Right ventricle myocardium inferior (tissue), 1 donor: ENCODE measurements around the gene DDX1. TPM values are rescaled to one million over a fixed set of nuclear protein-coding genes. Genes with fewer than 3 reads are reported as not detected.

Source experiments
- ATAC-seq: fragments of 200-7000 bp; cut with Tn5 transposase; one replicate; pipeline ENCODE4 v1.9.1; 2020; ENCODE audit warnings: mild to moderate bottlenecking, moderate library complexity
- DNase-seq: peaks from one replicate; pipeline ENCODE4 v3.0.0; 2021; ENCODE audit errors: missing footprints
- intact Hi-C: fragments of 100-400 bp; cut with DNase I; formaldehyde crosslinking; loops from one replicate; pipeline ENCODE4 v1.11.0; 2022
- total RNA-seq: library from RNA; stranded (reverse); fragmentation: NEBNext Ultra II Directional; extraction: Animal tissue kit (Norgen Biotek cat#: 25700); gene quantifications from one replicate; pipeline ENCODE4 v1.2.1, GENCODE V29; 2021
- donor health status: DM: no; HTN: yes; CAD: no; lungs with severe emphysema.

DDX1 gene
- total RNA-seq, 1 donor from 2014 or later = 142 TPM

DNA sequence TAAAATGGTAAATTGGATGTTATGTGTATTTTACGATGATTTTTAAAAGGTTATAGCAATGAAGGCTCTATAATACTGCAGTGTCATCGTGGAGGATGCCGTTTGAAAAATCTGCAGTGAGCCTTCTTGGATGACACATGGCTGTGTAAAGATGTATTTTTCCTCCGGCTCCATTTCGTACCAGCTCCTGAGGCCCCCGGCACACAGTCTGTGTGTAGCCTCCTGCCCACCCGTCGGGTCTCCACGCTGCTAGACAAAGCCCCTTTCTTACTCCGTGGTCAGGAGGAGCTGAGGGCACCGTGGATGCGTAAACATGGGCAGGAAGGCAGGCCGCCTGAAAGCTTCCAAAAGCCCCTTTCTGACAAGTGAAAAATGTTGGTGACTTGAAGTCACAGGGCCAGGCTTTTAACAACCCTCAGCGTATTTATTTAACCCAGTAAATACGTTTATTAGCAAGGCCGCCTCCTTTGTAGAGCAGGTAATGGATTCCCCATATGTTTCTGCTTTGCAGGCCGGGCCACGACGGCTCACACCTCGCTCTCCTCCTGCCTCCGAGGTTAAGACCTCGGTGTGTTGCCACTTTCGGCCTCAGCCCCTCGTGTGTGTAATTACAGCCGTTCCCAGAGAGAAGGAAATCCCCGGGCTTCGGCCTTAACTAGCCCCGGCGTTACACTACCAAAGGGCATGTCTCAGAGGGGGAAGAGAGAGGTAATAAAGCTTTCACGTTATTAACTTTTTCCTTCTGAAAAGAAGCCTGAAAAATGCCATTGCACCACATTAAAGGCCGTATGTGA lies 72.8 kb downstream of the DDX1 start:
- intact Hi-C loops = no loop called here
- no peak for DNase-seq
- ATAC-seq = no peak

DNA sequence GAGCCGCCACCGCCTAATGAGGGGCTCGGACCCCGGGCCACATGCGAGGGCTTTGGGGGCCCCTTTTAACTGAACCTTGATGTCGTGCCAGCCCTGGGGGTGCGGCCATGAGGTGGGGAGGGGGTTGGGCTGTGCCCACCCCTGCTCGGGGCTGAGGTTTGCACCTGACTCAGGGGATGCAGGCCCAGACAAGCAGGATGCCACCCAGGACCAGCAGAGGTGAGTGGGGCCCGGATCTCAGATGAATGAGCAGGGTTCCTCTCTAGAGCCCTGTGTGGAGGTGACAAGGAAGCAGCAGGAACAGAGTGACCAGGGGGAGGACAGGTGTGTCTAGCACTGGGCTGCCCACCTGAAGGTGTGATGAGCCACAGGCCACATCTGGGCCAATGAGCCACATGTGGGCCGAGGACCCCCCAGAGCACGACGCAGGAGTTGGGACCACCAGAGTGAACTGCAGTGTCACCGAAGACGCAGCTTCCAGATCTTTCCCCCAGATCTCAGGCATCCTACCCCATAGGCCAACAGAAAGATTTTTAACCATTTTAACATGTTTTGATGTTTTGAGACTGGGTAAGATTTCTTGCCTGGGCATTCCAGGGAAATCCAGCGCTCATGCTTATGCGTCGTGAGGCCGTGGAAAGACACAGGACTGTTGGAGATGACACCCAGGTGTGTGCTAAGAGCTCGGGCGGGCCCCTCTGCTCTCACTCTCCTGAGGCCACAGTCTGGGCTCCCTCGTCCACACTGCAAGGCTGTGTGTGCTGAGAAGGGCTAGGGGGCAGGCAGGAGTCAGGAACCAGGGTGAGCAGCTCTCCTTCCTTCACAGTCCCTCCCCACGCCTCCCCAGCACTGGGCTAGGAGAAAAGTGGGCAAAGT lies 73.6 kb downstream of the DDX1 start:
- ATAC-seq (no peak), DNase-seq (no peak)
- intact Hi-C loops = no loop called here

DNA sequence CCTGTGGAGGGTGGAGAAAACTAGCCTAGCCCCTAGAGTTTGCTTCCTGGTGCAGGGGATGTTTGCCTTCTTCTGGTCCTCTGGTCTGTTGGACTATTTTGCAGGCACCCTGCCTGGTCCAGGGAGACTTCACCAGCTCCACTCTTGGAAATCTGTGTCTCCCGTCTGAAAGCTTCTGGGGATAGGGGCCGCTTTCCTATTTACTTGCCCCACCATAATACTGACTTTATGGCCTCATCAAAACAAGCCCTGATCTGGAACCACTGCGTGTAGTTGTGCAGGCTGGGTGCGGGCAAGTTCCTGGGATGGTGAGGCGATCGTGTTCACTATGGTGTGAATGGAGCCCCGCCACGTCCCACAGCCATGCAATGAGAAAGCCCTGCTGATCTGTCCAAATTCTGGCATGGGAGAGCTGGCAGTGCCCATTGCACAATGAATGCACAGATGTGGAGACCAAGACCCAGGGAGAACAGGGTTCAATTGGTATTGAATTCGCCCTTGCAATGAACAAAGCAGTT lies 74.3 kb downstream of the DDX1 start:
- no peak for ATAC-seq
- intact Hi-C loops = no loop called here
- DNase-seq = no peak

DNA sequence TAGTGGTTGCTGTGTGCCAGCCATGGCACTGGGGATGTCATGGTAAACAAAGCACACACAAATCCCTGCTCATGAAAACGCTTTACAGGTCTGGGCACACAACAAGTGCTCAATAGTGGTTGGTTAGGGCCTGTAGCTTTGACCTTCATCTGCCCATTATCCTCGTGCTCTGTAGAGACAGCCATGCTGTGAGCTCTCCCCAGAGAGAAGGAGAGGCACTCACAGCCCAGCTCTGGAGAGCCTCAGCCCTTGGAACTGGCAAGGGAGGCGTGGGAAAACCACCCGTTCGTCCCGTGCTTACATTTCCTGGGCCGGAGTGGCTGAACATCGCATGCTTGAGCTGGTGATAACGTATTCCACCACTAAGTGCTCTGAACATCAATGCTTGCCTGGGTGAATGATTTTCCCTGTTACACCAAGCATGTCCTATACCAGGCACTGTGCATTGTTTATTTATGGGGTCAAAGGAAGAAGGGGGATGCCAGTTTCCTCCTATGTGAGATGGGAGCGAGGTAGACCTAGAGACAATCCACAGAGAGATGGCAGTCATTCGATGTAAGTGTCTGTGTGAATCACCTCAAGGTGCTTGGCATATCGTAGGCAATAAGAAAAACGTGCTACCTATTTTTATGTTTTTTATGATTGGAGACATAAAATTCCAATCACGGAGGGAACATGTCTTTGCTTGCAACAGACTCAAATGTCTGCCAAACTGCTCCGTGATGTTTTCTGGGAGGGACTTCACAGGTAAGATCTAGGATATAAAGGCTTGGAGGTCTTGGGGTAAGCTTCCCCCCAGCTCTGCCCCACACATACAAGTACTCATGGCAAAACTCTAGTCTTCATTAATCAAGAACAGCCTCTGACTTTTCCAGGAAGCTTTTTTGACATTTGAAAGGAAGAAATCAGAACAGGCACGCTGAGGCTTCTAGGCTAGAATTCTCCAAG lies 75.5 kb downstream of the DDX1 start:
- no peak for ATAC-seq
- DNase-seq = no peak
- intact Hi-C loops = no loop called here

DNA sequence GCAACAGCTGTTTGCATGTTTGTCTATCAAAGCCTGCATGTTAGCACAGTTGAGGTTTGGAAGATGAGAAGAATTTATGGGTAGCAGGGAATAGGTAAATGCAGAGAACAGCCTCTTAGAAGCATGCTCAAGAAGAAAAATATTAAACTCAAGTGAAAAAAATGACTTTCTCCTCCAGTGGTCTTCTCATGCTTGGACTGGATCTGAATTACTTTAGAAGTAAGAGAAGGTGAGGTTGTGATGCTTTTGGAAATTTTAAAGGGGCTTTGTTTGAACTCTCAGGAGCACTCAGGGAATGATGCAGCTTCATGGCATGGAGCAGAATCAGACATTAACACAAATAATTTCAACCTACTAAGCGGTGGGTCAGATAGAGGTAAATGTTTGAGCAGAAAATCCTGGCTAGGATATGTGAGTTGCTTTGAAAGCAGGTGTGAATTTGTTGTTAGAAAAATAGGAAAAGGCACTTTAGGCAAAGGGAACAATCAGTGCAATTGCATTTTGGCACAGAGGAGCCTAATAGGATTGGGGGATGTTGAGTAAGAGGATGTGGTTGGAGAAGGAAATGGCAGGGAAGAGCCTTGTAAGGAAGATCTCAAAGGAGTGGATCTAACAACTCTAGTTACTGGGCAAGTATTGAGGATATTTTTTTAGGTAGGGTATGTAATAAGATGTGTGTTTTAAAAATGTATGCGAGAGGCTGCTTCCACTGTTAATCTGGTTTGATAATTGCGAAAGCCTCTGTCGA lies 76.3 kb downstream of the DDX1 start:
- no peak for ATAC-seq
- intact Hi-C loops = no loop called here
- no peak for DNase-seq

DNA sequence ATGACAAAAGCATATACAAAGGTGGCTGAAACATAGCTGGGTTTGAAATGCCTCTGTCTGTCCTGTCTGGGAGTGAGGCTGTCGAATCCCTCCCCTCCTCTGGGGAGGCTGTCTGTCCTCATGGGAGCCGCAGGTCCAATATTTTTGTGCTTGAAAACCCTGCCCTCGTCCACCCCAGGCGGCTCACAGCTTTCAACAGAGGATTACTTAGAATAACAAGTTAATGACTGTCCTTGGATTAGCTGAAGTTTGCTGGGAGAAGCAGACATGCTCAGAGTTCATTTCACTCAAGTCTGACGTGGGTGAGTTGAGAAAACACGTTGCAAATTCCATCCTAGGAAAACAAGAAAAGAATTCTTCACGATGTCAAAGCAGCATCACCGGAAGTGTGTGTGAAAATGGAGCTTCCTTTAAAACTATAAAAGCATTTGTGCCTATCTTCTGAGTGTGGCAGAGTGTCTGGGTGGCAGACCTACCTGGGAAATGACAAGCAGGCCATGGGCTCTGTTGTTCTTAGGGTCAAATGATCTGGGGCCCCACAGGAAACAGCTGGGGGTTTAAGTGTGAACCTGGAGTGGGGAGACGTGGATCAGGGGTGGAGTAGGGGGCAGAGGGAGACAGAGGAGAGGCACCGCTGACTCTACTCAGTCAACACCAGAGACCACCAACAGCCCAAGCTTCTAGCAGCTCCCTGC lies 77.1 kb downstream of the DDX1 start:
- DNase-seq = no peak
- intact Hi-C loops = no loop called here
- no peak for ATAC-seq

DNA sequence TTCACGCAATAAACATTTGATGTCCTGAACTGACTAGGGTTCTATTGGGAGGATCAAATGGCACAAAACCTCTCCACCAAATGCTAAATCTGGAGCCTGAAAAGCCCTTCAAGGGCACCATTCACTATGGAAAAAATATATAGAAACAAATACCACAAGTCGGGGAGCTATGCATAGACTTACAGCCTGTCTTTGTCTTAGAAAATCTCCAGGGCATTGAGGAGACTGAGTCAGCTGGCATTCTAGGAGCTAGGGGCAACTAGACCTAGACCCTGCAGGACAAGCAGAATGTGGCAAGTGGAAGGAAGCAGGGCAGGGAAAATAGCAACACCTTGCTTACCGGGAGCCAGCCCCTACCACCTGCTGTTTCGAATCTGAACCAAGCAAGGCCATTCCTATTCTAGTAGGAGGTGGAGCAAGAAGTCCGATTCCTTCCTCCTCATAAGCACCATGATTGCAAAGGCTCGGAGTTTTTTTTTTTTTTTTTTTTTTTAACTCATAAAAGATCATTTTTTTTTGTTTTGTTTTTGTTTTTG lies 77.8 kb downstream of the DDX1 start:
- DNase-seq (no peak), ATAC-seq (no peak)
- intact Hi-C loops = no loop called here

DNA sequence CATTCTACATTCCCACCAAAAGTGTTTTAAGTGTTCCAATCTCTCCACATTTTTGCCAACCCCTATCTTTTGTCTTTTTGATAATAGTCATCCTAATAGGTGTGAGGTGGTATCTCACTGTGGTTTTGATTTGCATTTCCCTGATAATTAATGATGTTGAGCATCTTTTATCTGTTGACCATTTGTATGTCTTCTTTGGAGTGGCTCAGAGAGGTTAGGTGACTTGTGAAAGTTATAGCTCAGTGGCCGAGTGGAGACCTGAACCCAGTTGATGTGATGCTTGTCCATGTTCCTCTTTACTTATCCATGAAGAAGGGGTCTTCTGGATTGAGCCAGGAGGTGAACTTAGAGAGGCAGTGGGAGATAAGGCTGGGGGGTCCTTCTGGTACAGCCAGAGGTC lies 78.8 kb downstream of the DDX1 start:
- intact Hi-C loops = no loop called here
- ATAC-seq (no peak), DNase-seq (no peak)

DNA sequence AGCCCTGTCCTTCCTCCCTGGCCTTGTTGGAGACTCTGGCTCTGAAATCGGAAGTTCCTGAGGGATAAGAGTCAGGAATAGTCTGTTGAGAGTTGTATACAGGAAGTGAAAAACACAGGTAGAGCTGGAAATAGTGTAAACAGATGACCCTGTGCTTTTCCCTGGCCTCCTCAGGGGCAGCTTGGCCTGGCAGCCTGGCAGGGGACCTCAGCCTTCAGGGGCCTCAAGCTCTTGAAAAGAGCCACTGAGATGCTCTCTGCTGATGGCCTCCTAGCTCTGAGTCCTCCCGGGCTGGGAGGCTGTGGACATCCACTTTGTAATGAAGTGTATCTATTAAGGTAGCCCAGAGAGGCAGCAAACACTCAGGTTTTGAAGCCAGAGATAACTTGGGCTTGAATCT lies 79.3 kb downstream of the DDX1 start:
- intact Hi-C loops = no loop called here
- DNase-seq (no peak), ATAC-seq (no peak)

DNA sequence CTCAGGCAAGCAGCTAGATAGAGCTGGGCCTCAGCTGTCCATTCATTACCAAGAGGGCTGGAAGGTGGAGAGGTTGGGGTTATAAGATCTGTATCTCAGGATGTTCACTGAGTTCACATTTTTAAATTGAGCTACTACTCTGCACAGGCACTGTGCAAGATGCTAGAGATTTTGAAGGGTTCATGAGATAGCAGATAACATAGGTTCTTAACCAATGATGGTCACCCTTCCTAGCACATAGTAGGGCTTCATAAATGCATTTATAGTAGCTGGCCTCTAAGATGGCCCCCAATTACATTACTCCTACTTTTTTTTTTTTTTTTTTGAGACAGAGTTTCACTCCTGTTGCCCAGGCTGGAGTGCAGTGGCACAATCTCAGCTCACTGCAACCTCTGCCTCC lies 79.7 kb downstream of the DDX1 start:
- intact Hi-C loops = no loop called here
- ATAC-seq = no peak

DNA sequence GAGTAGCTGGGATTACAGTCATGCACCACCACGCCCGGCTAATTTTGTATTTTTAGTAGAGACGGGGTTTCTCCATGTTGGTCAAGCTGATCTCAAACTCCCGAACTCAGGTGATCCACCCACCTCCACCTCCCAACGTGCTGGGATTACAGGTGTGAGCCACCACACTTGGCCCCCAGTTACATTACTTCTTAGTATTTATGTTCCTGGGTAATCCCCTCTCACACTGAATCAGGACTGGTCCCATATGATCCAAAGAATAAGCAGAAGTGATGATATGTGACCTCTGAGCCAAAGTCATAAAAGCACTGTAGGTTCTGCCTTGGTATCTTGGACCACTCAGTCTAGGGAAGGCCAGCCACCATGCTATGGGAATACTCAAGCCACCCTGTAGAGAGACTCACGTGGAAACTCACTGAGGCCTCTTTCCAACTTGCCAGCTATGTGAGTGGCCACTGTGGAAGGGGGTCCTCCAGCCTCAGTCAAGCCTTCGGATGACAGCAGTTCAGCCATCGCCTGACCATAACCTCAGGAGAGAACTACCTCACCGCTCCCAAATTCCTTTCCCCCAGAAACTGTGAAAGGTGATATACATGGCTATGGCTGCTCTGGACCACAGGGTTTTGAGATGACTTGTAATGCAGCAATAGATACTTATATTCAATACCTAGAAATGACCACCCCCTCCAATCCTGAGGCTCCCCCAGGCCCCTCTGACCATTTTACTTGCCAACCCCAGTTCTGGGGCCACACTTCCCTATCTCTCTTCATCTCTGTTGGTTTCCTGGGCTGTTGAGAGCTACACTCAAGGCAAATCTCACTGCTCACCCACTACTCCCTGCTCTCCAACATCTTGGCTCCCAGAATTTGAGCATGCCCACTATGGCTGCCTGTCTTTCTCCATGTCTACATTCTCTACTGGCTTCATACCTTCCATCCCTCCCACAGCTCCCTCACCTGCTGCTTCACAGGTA lies 80.5 kb downstream of the DDX1 start:
- intact Hi-C loops = no loop called here
- ATAC-seq = no peak
- DNase-seq = no peak

More for the DNA sequence above, 79.7 kb downstream of the DDX1 start:
- no peak for DNase-seq

DNA sequence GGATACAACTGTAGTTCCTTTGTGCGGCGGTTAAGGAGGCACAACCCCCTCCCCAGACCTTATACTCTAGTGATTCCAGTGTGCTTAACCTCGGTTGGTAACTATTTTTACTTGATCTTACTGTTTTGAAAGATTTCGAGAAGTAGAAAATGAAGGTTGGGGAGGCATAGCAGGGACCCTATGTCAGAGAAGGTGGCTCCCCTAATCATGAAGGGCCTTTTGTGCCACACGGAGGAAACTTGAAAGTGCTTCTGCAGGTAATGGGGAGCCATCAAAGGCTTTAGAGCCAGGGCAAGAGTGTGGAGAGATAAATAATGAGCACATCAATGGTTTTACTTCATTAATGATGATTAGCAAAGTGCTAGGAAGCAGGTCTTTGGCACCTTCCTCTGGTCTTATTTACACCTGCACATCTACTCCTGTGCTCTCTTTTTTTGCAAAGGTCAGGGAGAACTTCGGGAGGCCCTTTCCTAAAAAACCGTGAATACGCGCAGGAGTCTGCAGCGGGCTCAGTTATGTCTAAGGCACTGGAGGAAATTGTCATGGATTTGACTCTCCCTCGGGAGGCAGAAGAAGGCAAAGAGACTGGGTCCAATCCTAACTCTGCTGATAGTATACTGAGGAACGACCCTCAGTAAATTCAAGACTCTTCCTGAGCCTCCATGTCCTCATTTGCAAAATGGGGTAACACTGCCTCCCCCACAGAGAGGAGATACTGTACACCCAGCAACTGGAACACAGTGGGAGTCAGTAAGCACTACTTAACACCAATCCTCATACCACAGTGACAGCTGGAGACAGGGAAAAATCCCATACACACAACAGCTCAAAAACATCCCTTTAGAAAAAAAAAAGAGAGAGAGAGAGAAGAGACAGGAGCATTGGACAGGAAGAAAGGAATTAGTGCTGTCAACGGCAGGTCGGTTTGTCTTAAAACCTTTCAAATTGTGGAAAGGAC lies 81.6 kb downstream of the DDX1 start:
- no peak for ATAC-seq
- DNase-seq = no peak
- intact Hi-C loops = no loop called here

DNA sequence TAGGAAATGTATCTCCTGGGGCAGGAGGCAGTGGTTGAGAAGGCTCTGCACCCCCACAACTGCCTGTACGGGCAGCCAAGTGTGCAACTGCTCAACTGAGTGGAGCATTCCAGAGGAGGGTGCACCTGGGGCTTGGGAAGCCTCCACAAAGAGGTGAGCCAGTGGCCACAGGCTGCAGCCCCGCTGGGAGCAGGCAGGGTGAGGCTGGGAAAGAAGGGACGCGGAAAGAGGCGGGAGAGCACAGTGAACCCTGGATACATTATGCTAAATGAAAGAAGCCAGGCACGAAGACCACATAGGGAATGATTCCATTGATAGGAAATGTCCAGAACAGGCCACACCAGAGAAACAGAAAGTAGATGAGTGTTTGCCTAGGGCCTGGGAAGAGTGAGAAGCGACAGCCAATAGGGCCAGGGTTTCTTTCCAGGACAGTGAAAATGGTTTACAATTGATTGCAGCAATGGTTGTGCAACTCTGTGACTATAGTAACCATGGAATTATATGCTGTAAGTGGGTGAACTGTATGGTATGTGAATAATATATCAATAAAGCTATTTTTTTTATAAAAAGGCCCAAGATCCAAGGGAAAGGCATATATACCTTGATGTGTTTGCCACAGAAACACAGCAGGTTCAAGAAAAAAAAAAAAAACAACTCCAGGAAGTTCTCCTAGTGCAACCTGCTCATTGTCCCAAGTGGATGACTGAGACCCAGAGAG lies 82.4 kb downstream of the DDX1 start:
- intact Hi-C loops = no loop called here
- ATAC-seq = peak; percentile 4
- no peak for DNase-seq

DNA sequence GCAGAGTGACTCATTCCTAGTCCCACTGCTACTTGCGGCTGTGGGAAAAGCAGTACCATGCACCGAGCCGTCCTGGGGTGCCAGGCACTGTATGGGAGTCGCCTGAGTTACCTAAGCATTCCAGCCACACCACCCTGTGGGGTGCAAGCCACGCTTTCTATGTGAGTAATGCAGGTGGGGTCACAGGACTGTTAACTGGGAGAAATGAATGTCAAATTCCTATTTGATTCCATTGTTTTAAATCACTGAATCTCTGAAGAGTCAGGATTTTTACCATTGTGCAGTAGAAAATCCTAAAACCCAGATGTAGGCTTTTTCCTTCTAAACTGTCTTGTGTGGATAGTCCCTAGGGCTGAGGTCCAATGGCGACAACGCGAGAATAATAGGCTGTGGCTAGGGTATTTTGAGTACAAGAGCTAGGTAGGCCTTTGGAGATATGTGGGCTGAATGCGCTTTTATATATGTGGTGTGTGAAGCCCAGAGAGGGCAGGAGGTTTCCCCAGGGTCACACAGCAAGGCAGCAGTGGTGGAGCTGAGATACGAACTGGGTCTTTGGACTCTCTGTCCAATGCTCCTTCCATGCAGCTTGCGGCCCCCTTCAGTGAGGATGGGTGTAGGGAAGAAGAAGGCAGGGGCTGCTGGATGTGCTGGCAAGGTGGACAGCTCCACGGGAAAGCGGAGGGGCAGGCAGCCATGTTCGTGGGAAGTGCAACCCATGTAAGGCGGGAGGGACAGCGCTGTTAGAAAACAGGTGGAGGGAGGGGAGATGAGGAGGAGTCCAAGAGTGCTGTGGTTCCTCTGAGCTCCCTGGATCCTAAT lies 83.2 kb downstream of the DDX1 start:
- DNase-seq (no peak), ATAC-seq (no peak)
- intact Hi-C loops = no loop called here
